HL-60 (cell line): ENCODE measurements around the gene RDH5.

Experiments
- POLR2AphosphoS5 ChIP-seq: IDR thresholded peaks from 2 replicates; pipeline ENCODE4 v1.6.1; 2012; ENCODE audit warnings: low read depth
- TF ChIP-seq, protein P1 (sequence below): IDR thresholded peaks from one replicate; pipeline ENCODE4 v1.5.1; 2011; ENCODE audit warnings: low read length, control low read depth, inconsistent platforms; ENCODE audit not compliant: insufficient read depth

DNA sequence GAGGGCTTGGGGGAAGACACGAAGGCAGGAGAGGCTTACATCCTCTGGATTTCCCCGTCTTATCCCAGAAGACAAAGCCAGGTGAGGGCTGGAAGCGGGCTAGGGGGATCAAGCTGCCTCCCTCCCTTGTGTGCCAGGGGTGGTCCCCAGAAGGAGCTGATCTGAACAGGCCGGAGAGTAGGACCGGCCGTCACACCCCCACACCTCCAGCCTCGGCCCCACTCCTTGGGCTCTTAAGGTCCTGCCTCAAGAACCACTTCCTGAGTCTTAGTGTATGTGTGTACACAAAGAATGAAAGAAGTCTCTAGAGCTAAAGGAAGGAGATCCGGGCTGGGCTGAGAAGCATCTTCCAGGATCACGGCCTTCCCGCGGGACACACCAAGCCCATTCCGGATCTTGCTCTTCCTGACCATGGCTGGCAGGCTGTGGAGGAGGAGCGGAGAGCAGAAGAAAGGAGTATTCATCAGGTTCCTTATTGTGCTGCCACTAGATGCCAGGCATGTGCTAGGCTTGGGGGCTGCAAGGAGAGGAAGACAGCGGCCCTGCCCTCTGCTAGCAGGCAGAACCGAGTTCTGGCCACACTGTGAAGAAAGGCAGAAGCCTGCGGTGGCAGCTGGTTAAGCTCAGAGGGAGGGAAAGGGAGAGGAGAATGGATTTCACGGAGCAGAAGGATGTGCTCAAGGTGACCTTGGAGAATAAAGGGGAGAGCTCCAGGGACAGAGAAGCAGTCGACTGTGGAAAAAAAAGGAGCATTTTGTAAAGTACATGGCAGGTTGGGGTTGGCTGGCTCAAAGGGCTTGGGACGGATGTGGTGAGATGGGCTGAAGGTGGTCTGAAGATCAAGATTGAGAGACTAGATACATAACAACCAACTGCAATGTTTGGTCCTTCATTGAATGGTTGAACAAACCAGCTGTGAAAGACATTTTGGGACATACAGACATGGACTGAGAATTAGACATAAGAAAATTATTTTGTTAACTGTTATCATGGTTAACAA lies 9.9 kb downstream of the RDH5 start:
- no peak for TF ChIP-seq POLR2AphosphoS5
- TF ChIP-seq, protein P1, sequence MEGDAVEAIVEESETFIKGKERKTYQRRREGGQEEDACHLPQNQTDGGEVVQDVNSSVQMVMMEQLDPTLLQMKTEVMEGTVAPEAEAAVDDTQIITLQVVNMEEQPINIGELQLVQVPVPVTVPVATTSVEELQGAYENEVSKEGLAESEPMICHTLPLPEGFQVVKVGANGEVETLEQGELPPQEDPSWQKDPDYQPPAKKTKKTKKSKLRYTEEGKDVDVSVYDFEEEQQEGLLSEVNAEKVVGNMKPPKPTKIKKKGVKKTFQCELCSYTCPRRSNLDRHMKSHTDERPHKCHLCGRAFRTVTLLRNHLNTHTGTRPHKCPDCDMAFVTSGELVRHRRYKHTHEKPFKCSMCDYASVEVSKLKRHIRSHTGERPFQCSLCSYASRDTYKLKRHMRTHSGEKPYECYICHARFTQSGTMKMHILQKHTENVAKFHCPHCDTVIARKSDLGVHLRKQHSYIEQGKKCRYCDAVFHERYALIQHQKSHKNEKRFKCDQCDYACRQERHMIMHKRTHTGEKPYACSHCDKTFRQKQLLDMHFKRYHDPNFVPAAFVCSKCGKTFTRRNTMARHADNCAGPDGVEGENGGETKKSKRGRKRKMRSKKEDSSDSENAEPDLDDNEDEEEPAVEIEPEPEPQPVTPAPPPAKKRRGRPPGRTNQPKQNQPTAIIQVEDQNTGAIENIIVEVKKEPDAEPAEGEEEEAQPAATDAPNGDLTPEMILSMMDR, result no peak
